ENCODE measurements around the gene PTCD1. TPM values are rescaled to one million over a fixed set of nuclear protein-coding genes. Genes with fewer than 3 reads are reported as not detected.
A peak's percentile ranks its signal among the peaks of the same experiment; 100 is the strongest.

PTCD1 gene
- total RNA-seq, 8 experiments from 2014 or later, result 4.9 to 18.9 (median 7.1) TPM

GRCh38 chr7:99459087-99459486 lies 20.5 kb upstream of the PTCD1 start:
- in situ Hi-C loops (cut with MboI; ENCODE audit: low pct_unique_long_range_greater_than_20kb in 2 of 9, low sequenced_read_pairs in 9 of 9, unreplicated experiment in 9 of 9), result no loop called here
- peak in 3 of 8 experiments; percentile 34 to 49 (median 37) for ATAC-seq (replicated peaks in 6 of 8)
- H3K4me1 ChIP-seq (replicated peaks in 1 of 2), result no peaks in the 10 kb centered on the region
- no peak overlapping the region for H3K4me3 ChIP-seq
- no peak overlapping the region for H3K27ac ChIP-seq
- WGBS, 10 experiments, result 70 to 100% (median 98%) methylated on average over 1 to 8 of the region's 8 CpGs; no CpG with 5 or more reads in 2 of the 10 experiments

DNA sequence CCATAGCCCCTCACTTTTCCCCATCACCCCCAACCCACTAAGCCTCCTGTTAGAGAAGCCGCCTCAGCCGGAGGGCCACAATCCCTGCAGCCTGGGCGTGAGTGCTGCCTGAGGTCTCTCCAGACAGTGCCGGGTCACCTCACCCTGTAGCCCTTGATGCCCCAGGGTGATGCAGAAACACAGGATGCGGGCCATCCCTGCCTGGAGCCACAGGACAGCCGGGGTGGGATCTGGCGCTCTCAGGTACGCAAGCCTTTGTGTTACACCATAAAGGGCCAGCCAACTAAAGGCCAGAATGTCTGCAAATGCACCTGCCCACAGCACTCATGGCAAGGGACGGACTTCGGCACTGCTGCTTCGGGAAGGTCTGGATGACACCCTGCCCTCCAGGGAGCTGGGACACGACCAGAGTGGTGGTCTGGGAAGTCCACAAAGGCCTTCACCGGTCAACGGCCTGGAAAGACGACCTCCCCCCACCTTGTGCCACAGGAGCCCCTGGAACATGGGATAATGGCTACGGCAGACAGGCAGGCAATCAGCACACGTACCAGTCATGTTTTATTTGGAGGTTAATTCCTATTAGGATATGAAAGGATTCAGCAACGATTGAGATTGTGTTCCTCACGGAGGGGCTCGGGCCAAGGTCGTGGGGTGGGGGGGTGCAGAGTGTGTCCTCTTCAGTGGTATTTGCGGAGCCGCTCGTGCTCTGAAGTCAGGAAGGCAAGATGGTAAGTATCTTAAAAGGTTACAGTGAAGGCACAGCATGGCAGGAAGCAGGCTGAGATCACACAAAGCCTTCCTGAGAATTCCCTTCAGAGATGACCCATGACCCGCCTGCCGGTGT lies 19.3 kb upstream of the PTCD1 start:
- no peak overlapping the region for H3K4me3 ChIP-seq
- no peak overlapping the region for H3K27ac ChIP-seq
- H3K4me1 ChIP-seq (replicated peaks in 1 of 2), result no peaks in the 10 kb centered on the region
- in situ Hi-C loops (cut with MboI; ENCODE audit: low pct_unique_long_range_greater_than_20kb in 2 of 9, low sequenced_read_pairs in 9 of 9, unreplicated experiment in 9 of 9), result no loop called here
- ATAC-seq (replicated peaks in 6 of 8), result peak in 1 of 8 experiments; percentile 18
- WGBS, 10 experiments, result 70 to 100% (median 97%) methylated on average over 2 to 6 of the region's 26 CpGs; no CpG with 5 or more reads in 4 of the 10 experiments

- WGBS, 10 experiments, result 44 to 100% (median 93%) methylated on average over 1 to 4 of the region's 6 CpGs; no CpG with 5 or more reads in 5 of the 10 experiments
- Histone ChIP-seq H3K4me1 (replicated peaks in 1 of 2) (no peaks in the 10 kb centered on the region), H3K4me3 (no peak overlapping the region), H3K27ac (no peak overlapping the region)
- ATAC-seq (replicated peaks in 6 of 8), result no peak
- in situ Hi-C loops (cut with MboI; ENCODE audit: low pct_unique_long_range_greater_than_20kb in 2 of 9, low sequenced_read_pairs in 9 of 9, unreplicated experiment in 9 of 9), result no loop called here
Measured at GRCh38 chr7:99457050-99457649, 18.6 kb upstream of the PTCD1 start.

DNA sequence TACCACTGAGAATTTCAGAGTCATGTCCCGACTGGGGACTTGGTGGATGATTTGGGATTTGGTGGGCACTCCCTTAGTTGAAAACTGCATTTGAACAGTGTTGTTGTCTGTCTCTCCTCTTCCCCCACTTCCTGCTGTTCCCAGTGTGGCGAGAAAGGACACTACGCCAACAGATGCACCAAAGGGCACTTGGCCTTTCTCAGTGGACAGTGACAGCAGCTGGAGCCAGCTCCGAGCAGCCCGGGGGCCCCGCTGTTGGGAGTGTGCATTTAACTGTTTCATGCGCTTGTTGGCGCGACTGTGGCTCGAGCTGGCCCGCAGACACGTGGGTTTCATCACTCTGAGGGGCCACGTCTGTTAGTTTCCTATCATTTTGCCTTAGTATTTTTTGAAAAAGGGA lies 17.7 kb upstream of the PTCD1 start:
- no peak overlapping the region for H3K4me3 ChIP-seq
- in situ Hi-C loops (cut with MboI; ENCODE audit: low pct_unique_long_range_greater_than_20kb in 2 of 9, low sequenced_read_pairs in 9 of 9, unreplicated experiment in 9 of 9), result no loop called here
- no peaks in the 10 kb centered on the region for H3K4me1 ChIP-seq (replicated peaks in 1 of 2)
- 50 to 96% (median 85%) methylated on average over 1 to 11 of the region's 13 CpGs; no CpG with 5 or more reads in 2 of the 10 experiments for WGBS, 10 experiments
- ATAC-seq (replicated peaks in 6 of 8), result peak in 1 of 8 experiments; percentile 19
- no peak overlapping the region for H3K27ac ChIP-seq

- in situ Hi-C loops (cut with MboI; ENCODE audit: low pct_unique_long_range_greater_than_20kb in 2 of 9, low sequenced_read_pairs in 9 of 9, unreplicated experiment in 9 of 9), result no loop called here
- ATAC-seq (replicated peaks in 6 of 8), result peak in 2 of 8 experiments; percentile 4
- Histone ChIP-seq H3K4me3 (no peak overlapping the region), H3K27ac (no peak overlapping the region), H3K4me1 (replicated peaks in 1 of 2) (no peaks in the 10 kb centered on the region)
- 87 to 96% methylated on average over 4 to 7 of the region's 9 CpGs; no CpG with 5 or more reads in 8 of the 10 experiments for WGBS, 10 experiments
Measured at GRCh38 chr7:99455874-99456273, 17.3 kb upstream of the PTCD1 start.

- 80 to 100% (median 95%) methylated on average over 1 to 8 of the region's 11 CpGs; no CpG with 5 or more reads in 5 of the 10 experiments for WGBS, 10 experiments
- no peak overlapping the region for H3K27ac ChIP-seq
- no peaks in the 10 kb centered on the region for H3K4me1 ChIP-seq (replicated peaks in 1 of 2)
- no peak for ATAC-seq (replicated peaks in 6 of 8)
- in situ Hi-C loops (cut with MboI; ENCODE audit: low pct_unique_long_range_greater_than_20kb in 2 of 9, low sequenced_read_pairs in 9 of 9, unreplicated experiment in 9 of 9), result no loop called here
- H3K4me3 ChIP-seq, result no peak overlapping the region
Measured at GRCh38 chr7:99453105-99453504, 14.5 kb upstream of the PTCD1 start.

DNA sequence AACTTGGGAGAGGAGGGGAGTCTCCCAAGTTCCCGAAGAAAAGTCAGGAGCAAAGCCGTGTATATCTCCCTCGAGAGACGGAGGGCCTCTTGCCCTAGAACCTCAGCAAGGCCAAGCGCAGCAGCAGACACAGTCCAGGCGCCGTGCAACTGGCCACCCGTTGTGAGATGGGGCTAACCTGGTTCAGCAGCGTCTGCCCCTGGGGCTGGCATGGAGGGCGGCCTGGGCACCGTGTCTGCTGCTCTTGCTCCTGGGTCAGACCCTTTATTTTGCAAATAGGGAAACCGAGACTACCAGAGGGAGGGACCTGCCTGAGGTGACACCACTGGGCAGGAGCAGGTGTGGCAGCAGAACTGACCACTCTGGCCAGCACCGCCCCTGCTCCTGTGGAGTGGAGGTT lies 13.9 kb upstream of the PTCD1 start:
- in situ Hi-C loops (cut with MboI; ENCODE audit: low pct_unique_long_range_greater_than_20kb in 2 of 9, low sequenced_read_pairs in 9 of 9, unreplicated experiment in 9 of 9), result no loop called here
- 93 to 100% (median 100%) methylated on average over 1 to 7 of the region's 13 CpGs; no CpG with 5 or more reads in 6 of the 10 experiments for WGBS, 10 experiments
- Histone ChIP-seq H3K27ac (no peak overlapping the region), H3K4me3 (no peak overlapping the region), H3K4me1 (replicated peaks in 1 of 2) (no peaks in the 10 kb centered on the region)
- no peak for ATAC-seq (replicated peaks in 6 of 8)

- H3K4me3 ChIP-seq, result no peak overlapping the region
- in situ Hi-C loops (cut with MboI; ENCODE audit: low pct_unique_long_range_greater_than_20kb in 2 of 9, low sequenced_read_pairs in 9 of 9, unreplicated experiment in 9 of 9), result no loop called here
- H3K27ac ChIP-seq, result no peak overlapping the region
- WGBS, 10 experiments, result 95 to 100% (median 100%) methylated on average over 1 to 4 of the region's 8 CpGs; no CpG with 5 or more reads in 6 of the 10 experiments
- no peaks in the 10 kb centered on the region for H3K4me1 ChIP-seq (replicated peaks in 1 of 2)
- ATAC-seq (replicated peaks in 6 of 8), result no peak
Measured at GRCh38 chr7:99451936-99452335, 13.3 kb upstream of the PTCD1 start.

- Histone ChIP-seq H3K4me1 (replicated peaks in 1 of 2) (no peaks in the 10 kb centered on the region), H3K27ac (no peak overlapping the region), H3K4me3 (no peak overlapping the region)
- 83 to 100% (median 88%) methylated on average over 1 to 2 of the region's 5 CpGs; no CpG with 5 or more reads in 6 of the 10 experiments for WGBS, 10 experiments
- in situ Hi-C loops (cut with MboI; ENCODE audit: low pct_unique_long_range_greater_than_20kb in 2 of 9, low sequenced_read_pairs in 9 of 9, unreplicated experiment in 9 of 9), result no loop called here
- ATAC-seq (replicated peaks in 6 of 8), result no peak
Measured at GRCh38 chr7:99449326-99449725, 10.7 kb upstream of the PTCD1 start.

DNA sequence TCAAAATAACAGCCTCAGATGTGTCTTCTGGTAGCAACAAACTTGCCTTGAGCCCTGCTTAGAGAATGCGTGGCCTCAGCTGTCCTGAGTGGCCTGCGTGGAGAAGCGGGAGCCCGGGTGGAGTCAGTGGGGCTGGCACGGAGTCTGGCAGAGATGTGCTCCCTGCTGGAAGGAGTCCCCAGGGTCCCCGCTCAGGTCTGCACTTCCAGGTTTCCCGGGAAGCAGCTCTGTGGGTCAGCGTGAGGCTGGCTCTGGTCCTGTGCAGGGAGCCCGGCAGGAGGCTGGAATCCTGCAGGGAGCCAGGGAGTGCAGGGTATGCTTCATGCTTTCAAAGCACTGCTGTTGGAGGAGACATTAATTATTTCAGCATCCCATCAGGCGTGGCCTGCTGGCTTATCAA lies 10.3 kb upstream of the PTCD1 start:
- in situ Hi-C loops (cut with MboI; ENCODE audit: low pct_unique_long_range_greater_than_20kb in 2 of 9, low sequenced_read_pairs in 9 of 9, unreplicated experiment in 9 of 9), result no loop called here
- Histone ChIP-seq H3K27ac (no peak overlapping the region), H3K4me3 (no peak overlapping the region), H3K4me1 (replicated peaks in 1 of 2) (no peaks in the 10 kb centered on the region)
- 80 to 100% (median 100%) methylated on average over 1 to 2 of the region's 10 CpGs; no CpG with 5 or more reads in 6 of the 10 experiments for WGBS, 10 experiments
- no peak for ATAC-seq (replicated peaks in 6 of 8)

DNA sequence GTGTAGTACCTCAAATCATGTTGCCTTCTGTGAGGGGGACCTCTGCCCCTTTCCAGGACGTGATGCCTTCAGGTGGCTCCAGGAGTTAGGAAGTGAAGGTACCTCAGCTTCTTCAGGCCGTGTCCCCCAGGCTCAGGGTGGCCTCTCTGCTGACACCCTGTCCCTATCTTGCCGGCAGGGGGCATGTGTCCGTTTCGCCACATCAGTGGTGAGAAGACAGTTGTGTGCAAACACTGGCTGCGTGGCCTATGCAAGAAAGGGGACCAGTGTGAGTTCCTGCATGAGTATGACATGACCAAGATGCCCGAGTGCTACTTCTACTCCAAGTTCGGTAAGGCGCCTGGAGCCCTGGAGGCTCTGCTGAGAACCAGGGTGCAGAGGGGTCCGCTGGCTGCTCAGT lies 9.3 kb upstream of the PTCD1 start:
- no peaks in the 10 kb centered on the region for H3K4me1 ChIP-seq (replicated peaks in 1 of 2)
- no peak for ATAC-seq (replicated peaks in 6 of 8)
- H3K4me3 ChIP-seq, result no peak overlapping the region
- in situ Hi-C loops (cut with MboI; ENCODE audit: low pct_unique_long_range_greater_than_20kb in 2 of 9, low sequenced_read_pairs in 9 of 9, unreplicated experiment in 9 of 9), result no loop called here
- H3K27ac ChIP-seq, result no peak overlapping the region
- 86 to 100% (median 89%) methylated on average over 2 to 8 of the region's 10 CpGs; no CpG with 5 or more reads in 4 of the 10 experiments for WGBS, 10 experiments

GRCh38 chr7:99446096-99446495 lies 7.5 kb upstream of the PTCD1 start:
- no peak overlapping the region for H3K27ac ChIP-seq
- H3K4me1 ChIP-seq (replicated peaks in 1 of 2), result no peaks in the 10 kb centered on the region
- no peak overlapping the region for H3K4me3 ChIP-seq
- 40 to 100% (median 87%) methylated on average over 1 to 2 of the region's 4 CpGs; no CpG with 5 or more reads in 4 of the 10 experiments for WGBS, 10 experiments
- ATAC-seq (replicated peaks in 6 of 8), result no peak
- in situ Hi-C loops (cut with MboI; ENCODE audit: low pct_unique_long_range_greater_than_20kb in 2 of 9, low sequenced_read_pairs in 9 of 9, unreplicated experiment in 9 of 9), result no loop called here

DNA sequence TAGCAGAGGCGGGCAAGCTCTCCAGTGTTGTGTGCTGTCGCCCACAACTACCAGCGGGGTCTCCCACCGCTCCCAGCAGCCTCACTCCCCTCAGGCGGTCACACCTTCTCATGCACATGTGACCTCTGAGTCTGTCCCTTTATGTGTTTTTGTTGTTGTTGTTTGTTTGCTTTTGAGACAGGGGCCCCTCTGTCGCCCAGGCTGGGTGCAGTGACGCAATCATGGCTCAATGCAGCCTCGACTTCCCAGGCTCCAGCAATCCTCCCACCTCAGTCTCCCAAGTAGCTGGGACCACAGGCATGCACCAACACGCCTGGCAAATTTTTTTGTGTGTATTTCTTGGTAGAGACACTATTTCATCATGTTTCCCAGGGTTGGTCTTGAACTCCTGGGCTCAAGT lies 1.6 kb upstream of the PTCD1 start:
- no peak overlapping the region for H3K27ac ChIP-seq
- ATAC-seq (replicated peaks in 6 of 8), result no peak
- in situ Hi-C loops (cut with MboI; ENCODE audit: low pct_unique_long_range_greater_than_20kb in 2 of 9, low sequenced_read_pairs in 9 of 9, unreplicated experiment in 9 of 9), result no loop called here
- WGBS, 10 experiments, result 42 to 100% (median 72%) methylated on average over 1 to 7 of the region's 9 CpGs; no CpG with 5 or more reads in 5 of the 10 experiments
- peaks cover 9 to 13% of the 10 kb centered on the region in 2 donors for H3K4me1 ChIP-seq (replicated peaks in 1 of 2)
- peak overlapping the region in 4 of 5 donors; percentile 78 to 94 (median 91) for H3K4me3 ChIP-seq

Measured in motor neuron (in vitro differentiated cells).